ENCODE data around the gene SEMA3F.

Gene SEMA3F

GRCh38 chr3:50154840-50155490 is at the start of gene SEMA3F:
Gene SEMA3F (plus strand): TSS chr3:50155324. CDS start chr3:50159623, 4,299 bp downstream.
- peak within 1 kb of the TSS; percentile 57 for H3K27ac ChIP-seq
- no peak for TF ChIP-seq ZFX (IDR thresholded peaks at IDR 0.05; ENCODE audit: borderline replicate concordance)
- TF ChIP-seq CTCF (IDR thresholded peaks at IDR 0.05) = no peak

GRCh38 chr3:50111757-50112156 is 43.4 kb upstream of the SEMA3F start:
- TF ChIP-seq ZFX (IDR thresholded peaks at IDR 0.05; ENCODE audit: borderline replicate concordance) (no peak), CTCF (IDR thresholded peaks at IDR 0.05) (no peak)
- no peak overlapping the region for H3K27ac ChIP-seq

- TF ChIP-seq CTCF (IDR thresholded peaks at IDR 0.05) (no peak), ZFX (IDR thresholded peaks at IDR 0.05; ENCODE audit: borderline replicate concordance) (no peak)
- H3K27ac ChIP-seq = no peak overlapping the region
Measured at GRCh38 chr3:50112462-50112861, 42.7 kb upstream of the SEMA3F start.

- TF ChIP-seq ZFX (IDR thresholded peaks at IDR 0.05; ENCODE audit: borderline replicate concordance) = no peak
- TF ChIP-seq CTCF (IDR thresholded peaks at IDR 0.05) = no peak
- H3K27ac ChIP-seq = no peak overlapping the region
Measured at GRCh38 chr3:50117120-50117519, 38.0 kb upstream of the SEMA3F start.

GRCh38 chr3:50118237-50118636 is 36.9 kb upstream of the SEMA3F start:
- H3K27ac ChIP-seq = no peak overlapping the region
- TF ChIP-seq ZFX (IDR thresholded peaks at IDR 0.05; ENCODE audit: borderline replicate concordance) (no peak), CTCF (IDR thresholded peaks at IDR 0.05) (no peak)

GRCh38 chr3:50119786-50120185 is 35.3 kb upstream of the SEMA3F start:
- TF ChIP-seq ZFX (IDR thresholded peaks at IDR 0.05; ENCODE audit: borderline replicate concordance) (no peak), CTCF (IDR thresholded peaks at IDR 0.05) (no peak)
- no peak overlapping the region for H3K27ac ChIP-seq

- TF ChIP-seq ZFX (IDR thresholded peaks at IDR 0.05; ENCODE audit: borderline replicate concordance) = no peak
- no peak for TF ChIP-seq CTCF (IDR thresholded peaks at IDR 0.05)
- H3K27ac ChIP-seq = peak overlapping the region; percentile 17; the same call in 1 of the 2 replicates
Measured at GRCh38 chr3:50120364-50121071, 34.6 kb upstream of the SEMA3F start.
